Activated CD4-positive, alpha-beta T cell treated with anti-CD3 and anti-CD28 coated beads, Interleukin-2, amount 50 U/mL, for 4 hours (primary cell): Measurements from ENCODE around the gene HTT-AS.

Source experiments
- DNase-seq, 2 experiments: peaks; one replicate each; pipeline ENCODE4 v3.0.0-alpha.2; 2020

The HTT-AS gene

GRCh38 chr4:3025881-3026280 lies 48.5 kb downstream of the HTT-AS start:
- DNase-seq = no peak

- DNase-seq = no peak
Measured at GRCh38 chr4:3022651-3023050, 51.7 kb downstream of the HTT-AS start.

GRCh38 chr4:3022112-3022511 lies 52.2 kb downstream of the HTT-AS start:
- DNase-seq = no peak

- no peak for DNase-seq
Measured at GRCh38 chr4:3021627-3022026, 52.7 kb downstream of the HTT-AS start.

GRCh38 chr4:3021127-3021526 lies 53.2 kb downstream of the HTT-AS start:
- no peak for DNase-seq

GRCh38 chr4:3019145-3019846 lies 55.0 kb downstream of the HTT-AS start:
- DNase-seq = no peak

- DNase-seq = no peak
Measured at GRCh38 chr4:3017504-3017903, 56.8 kb downstream of the HTT-AS start.

- no peak for DNase-seq
Measured at GRCh38 chr4:3016961-3017360, 57.4 kb downstream of the HTT-AS start.

- DNase-seq = no peak
Measured at GRCh38 chr4:3013839-3014350, 60.4 kb downstream of the HTT-AS start.
